ENCODE data around the gene PRKCZ. TPM values are rescaled to one million over a fixed set of nuclear protein-coding genes. Genes with fewer than 3 reads are reported as not detected.

PRKCZ gene
- total and polyA plus RNA-seq, 9 of the 15 experiments (the other 6 are each of a cell fraction or from before 2014, with no cell fraction given): 0.07 to 3.1 (median 1.3) TPM

DNA sequence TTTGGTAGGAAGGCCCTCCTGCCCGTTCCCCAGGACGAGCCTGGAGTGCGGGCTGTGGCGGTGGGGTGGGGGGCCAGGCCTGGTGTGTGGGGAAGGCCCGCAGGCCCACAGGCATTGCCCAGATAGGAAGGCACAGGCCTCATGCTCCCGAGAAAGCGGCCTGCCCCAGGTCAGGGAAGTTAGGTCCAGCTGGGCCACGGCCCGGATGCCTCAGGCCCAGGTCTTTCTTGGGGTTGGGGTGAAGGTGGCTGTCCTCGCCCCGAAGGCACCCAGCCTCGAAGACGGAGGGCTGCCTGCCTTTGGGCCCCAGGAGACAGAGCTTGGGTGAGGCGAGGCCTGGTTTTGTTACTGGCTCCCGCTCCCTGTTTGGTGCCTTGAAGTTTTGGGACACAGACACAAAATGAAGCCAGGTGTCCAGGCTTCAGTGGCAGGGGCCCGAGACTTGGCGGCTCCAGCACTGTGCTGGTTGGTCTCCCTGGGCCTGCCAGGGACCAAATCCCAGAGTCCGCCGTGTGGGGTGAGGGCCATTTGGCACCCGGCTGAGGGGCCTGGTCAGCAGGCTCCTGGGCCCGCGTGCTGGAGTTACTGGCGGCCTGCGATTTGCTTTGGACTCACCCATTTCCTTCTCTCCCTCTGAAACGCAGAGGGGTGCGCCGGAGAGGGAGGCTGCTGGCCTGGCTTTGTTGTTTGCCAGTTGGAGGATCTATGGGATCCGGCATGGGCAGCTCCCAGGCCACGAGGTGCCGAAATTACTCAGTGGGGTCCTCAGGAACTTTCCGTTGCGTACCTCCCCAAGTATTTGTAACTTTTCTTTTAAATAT is 179.9 kb downstream of the PRKCZ start (continued):
- TF ChIP-seq, protein P1, sequence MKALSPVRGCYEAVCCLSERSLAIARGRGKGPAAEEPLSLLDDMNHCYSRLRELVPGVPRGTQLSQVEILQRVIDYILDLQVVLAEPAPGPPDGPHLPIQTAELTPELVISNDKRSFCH (CRISPR knock-in tag; IDR thresholded peaks at IDR 0.05): no peak
- TF ChIP-seq, protein P1 (tag; IDR thresholded peaks at IDR 0.05): no peak
- no peak for TF ChIP-seq ZNF197 (CRISPR knock-in tag; IDR thresholded peaks at IDR 0.05; ENCODE audit: low read depth)
- TF ChIP-seq, protein P2, sequence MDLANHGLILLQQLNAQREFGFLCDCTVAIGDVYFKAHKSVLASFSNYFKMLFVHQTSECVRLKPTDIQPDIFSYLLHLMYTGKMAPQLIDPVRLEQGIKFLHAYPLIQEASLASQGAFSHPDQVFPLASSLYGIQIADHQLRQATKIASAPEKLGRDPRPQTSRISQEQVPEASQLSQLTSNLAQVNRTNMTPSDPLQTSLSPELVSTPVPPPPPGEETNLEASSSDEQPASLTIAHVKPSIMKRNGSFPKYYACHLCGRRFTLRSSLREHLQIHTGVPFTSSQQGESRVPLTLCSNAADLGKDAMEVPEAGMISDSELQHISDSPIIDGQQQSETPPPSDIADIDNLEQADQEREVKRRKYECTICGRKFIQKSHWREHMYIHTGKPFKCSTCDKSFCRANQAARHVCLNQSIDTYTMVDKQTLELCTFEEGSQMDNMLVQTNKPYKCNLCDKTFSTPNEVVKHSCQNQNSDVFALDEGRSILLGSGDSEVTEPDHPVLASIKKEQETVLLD (IDR thresholded peaks at IDR 0.05): no peak
- TF ChIP-seq SMAD1 (IDR thresholded peaks at IDR 0.05; ENCODE audit: low read depth, low read length, partially characterized antibody): no peak
- no peak for TF ChIP-seq NCOA2 (IDR thresholded peaks at IDR 0.05; ENCODE audit: partially characterized antibody in 2 of 2)
- no peak for TF ChIP-seq ELF4 (CRISPR knock-in tag; IDR thresholded peaks at IDR 0.05)
- TF ChIP-seq, protein P3, sequence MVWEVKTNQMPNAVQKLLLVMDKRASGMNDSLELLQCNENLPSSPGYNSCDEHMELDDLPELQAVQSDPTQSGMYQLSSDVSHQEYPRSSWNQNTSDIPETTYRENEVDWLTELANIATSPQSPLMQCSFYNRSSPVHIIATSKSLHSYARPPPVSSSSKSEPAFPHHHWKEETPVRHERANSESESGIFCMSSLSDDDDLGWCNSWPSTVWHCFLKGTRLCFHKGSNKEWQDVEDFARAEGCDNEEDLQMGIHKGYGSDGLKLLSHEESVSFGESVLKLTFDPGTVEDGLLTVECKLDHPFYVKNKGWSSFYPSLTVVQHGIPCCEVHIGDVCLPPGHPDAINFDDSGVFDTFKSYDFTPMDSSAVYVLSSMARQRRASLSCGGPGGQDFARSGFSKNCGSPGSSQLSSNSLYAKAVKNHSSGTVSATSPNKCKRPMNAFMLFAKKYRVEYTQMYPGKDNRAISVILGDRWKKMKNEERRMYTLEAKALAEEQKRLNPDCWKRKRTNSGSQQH (CRISPR knock-in tag; IDR thresholded peaks at IDR 0.05): no peak
- no peak for TF ChIP-seq EP400 (IDR thresholded peaks at IDR 0.05)
- no peak for TF ChIP-seq NCOA1 (IDR thresholded peaks at IDR 0.05; ENCODE audit: low read depth)
- TF ChIP-seq KAT8 (IDR thresholded peaks at IDR 0.05; ENCODE audit: low read depth): no peak
- no peak for TF ChIP-seq ZBTB12 (CRISPR knock-in tag; IDR thresholded peaks at IDR 0.05)
- no peak for TF ChIP-seq SIN3B (IDR thresholded peaks at IDR 0.05; ENCODE audit: low read depth)
- no peak for TF ChIP-seq CBFB (CRISPR knock-in tag; IDR thresholded peaks at IDR 0.05)
- TF ChIP-seq, protein P4, sequence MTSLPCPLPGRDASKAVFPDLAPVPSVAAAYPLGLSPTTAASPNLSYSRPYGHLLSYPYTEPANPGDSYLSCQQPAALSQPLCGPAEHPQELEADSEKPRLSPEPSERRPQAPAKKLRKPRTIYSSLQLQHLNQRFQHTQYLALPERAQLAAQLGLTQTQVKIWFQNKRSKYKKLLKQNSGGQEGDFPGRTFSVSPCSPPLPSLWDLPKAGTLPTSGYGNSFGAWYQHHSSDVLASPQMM (CRISPR knock-in tag; IDR thresholded peaks at IDR 0.05): no peak
- no peak; the same call in 1 of the 2 replicates for TF ChIP-seq SP1 (CRISPR knock-in tag; IDR thresholded peaks at IDR 0.05)
- no peak for TF ChIP-seq ELF2 (CRISPR knock-in tag; IDR thresholded peaks at IDR 0.05)
- TF ChIP-seq, protein P5, sequence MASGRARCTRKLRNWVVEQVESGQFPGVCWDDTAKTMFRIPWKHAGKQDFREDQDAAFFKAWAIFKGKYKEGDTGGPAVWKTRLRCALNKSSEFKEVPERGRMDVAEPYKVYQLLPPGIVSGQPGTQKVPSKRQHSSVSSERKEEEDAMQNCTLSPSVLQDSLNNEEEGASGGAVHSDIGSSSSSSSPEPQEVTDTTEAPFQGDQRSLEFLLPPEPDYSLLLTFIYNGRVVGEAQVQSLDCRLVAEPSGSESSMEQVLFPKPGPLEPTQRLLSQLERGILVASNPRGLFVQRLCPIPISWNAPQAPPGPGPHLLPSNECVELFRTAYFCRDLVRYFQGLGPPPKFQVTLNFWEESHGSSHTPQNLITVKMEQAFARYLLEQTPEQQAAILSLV (tag; IDR thresholded peaks at IDR 0.05): no peak
- TF ChIP-seq, protein P6, sequence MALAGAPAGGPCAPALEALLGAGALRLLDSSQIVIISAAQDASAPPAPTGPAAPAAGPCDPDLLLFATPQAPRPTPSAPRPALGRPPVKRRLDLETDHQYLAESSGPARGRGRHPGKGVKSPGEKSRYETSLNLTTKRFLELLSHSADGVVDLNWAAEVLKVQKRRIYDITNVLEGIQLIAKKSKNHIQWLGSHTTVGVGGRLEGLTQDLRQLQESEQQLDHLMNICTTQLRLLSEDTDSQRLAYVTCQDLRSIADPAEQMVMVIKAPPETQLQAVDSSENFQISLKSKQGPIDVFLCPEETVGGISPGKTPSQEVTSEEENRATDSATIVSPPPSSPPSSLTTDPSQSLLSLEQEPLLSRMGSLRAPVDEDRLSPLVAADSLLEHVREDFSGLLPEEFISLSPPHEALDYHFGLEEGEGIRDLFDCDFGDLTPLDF (CRISPR knock-in tag; IDR thresholded peaks at IDR 0.05): no peak
